ENCODE results near the gene PRLHR. TPM values are rescaled to one million over a fixed set of nuclear protein-coding genes. Genes with fewer than 3 reads are reported as not detected.

Gene PRLHR
- total RNA-seq, 3 donors from 2014 or later, result not detected

- intact Hi-C loops (cut with DNase I, micrococcal nuclease), result loop anchor here in 1 of 2 donors (5.0 kb wide), 1 partner anchor 155 kb away; no protein-coding TSS in a partner anchor
- DNase-seq (no peak), ATAC-seq (no peak)
- H3K4me3 ChIP-seq, result no peak overlapping the region
- no peak for TF ChIP-seq CTCF (IDR thresholded peaks at IDR 0.05)
- H3K4me1 ChIP-seq (ENCODE audit: low read depth), result no peaks in the 10 kb centered on the region
- H3K9me3 ChIP-seq, result no peaks in the 10 kb centered on the region
- H3K36me3 ChIP-seq (ENCODE audit: low read depth), result no peaks in the 10 kb centered on the region
Observed at GRCh38 chr10:118566911-118567310, 28.5 kb downstream of the PRLHR start.

GRCh38 chr10:118565301-118566075 lies 30.0 kb downstream of the PRLHR start:
- no peak overlapping the region for H3K4me3 ChIP-seq
- H3K4me1 ChIP-seq (ENCODE audit: low read depth), result no peaks in the 10 kb centered on the region
- no peaks in the 10 kb centered on the region for H3K9me3 ChIP-seq
- H3K36me3 ChIP-seq (ENCODE audit: low read depth), result no peaks in the 10 kb centered on the region
- DNase-seq, result no peak
- no peak for TF ChIP-seq CTCF (IDR thresholded peaks at IDR 0.05)
- intact Hi-C loops (cut with DNase I, micrococcal nuclease), result loop anchor here in 1 of 2 donors (5.0 kb wide), 1 partner anchor 157 kb away; no protein-coding TSS in a partner anchor
- no peak for ATAC-seq

DNA sequence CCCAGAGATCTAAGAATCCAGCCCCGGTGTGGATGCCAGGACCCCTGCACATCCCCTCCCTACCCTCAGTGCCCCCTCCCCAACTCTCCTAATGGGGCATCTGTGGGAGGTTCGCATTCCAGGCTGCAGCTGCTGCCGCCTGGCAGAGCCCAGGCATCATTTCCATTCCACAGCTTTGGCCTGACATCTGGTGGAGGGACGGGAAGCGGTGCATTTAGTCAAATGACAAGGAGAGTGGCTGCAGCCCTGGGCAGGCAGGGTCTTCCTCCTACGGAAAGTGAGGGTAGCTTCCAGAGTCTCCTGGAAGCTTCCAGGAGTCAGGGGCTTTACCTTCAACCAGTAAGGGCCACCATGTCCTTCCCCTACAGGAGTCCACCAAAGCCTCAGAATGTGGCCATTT lies 30.8 kb downstream of the PRLHR start:
- Histone ChIP-seq H3K4me3 (no peak overlapping the region), H3K9me3 (no peaks in the 10 kb centered on the region), H3K4me1 (ENCODE audit: low read depth) (no peaks in the 10 kb centered on the region), H3K36me3 (ENCODE audit: low read depth) (no peaks in the 10 kb centered on the region)
- no peak for DNase-seq
- no peak for ATAC-seq
- TF ChIP-seq CTCF (IDR thresholded peaks at IDR 0.05), result no peak
- intact Hi-C loops (cut with DNase I, micrococcal nuclease), result loop anchor here in 1 of 2 donors (5.0 kb wide), 1 partner anchor 158 kb away; no protein-coding TSS in a partner anchor

- no peak overlapping the region for H3K4me3 ChIP-seq
- DNase-seq (no peak), ATAC-seq (no peak)
- H3K36me3 ChIP-seq (ENCODE audit: low read depth), result no peaks in the 10 kb centered on the region
- no peaks in the 10 kb centered on the region for H3K4me1 ChIP-seq (ENCODE audit: low read depth)
- intact Hi-C loops (cut with DNase I, micrococcal nuclease), result no loop called here
- TF ChIP-seq CTCF (IDR thresholded peaks at IDR 0.05), result no peak
- H3K9me3 ChIP-seq, result no peaks in the 10 kb centered on the region
Observed at GRCh38 chr10:118564114-118564513, 31.3 kb downstream of the PRLHR start.

DNA sequence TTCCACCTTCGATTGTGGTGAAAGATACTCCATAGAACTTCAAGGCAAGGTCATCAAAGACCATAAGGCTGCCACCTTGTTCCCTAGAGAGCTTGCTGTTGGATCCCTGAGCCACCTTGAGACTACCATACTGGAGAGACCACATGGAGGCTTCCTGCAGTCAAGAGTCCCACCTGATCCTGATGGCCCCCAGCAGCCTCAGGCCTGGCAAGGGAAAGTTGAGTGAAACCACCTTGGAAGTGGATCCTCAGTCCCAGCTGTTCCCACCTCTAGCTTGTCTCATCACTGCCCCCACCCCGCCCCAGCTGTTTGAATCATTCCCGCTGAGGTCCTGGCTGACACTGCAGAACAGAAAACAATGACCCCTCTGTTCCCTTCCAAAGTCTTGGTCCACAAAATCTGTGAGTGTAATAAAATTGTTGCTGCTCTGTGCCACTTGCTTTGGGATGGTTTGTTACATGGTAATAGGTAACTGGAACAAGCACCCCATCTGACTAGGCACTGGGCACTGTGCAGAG lies 32.0 kb downstream of the PRLHR start:
- Histone ChIP-seq H3K9me3 (no peaks in the 10 kb centered on the region), H3K4me3 (no peak overlapping the region), H3K36me3 (ENCODE audit: low read depth) (no peaks in the 10 kb centered on the region), H3K4me1 (ENCODE audit: low read depth) (no peaks in the 10 kb centered on the region)
- no peak for ATAC-seq
- no peak for TF ChIP-seq CTCF (IDR thresholded peaks at IDR 0.05)
- intact Hi-C loops (cut with DNase I, micrococcal nuclease), result no loop called here
- no peak for DNase-seq

Measured in mucosa of descending colon (tissue), 3 donors.